ENCODE results near the gene SERINC2. TPM values are rescaled to one million over a fixed set of nuclear protein-coding genes. Genes with fewer than 3 reads are reported as not detected.

Gene SERINC2
- total and polyA plus RNA-seq, 10 of the 15 experiments (the other 5 are each of a cell fraction or from before 2014, with no cell fraction given) = 0.02 to 9.4 (median 0.50) TPM

GRCh38 chr1:31476891-31477846 lies 64.2 kb downstream of the SERINC2 start (continued):
- TF ChIP-seq SUZ12 (IDR thresholded peaks at IDR 0.05; ENCODE audit: unreplicated experiment) (no peak), POLR2AphosphoS5 (IDR thresholded peaks at IDR 0.05; ENCODE audit: low read length) (no peak), SKIL (IDR thresholded peaks at IDR 0.05; ENCODE audit: low read depth, poor library complexity, severe bottlenecking) (peak; percentile 81), HDAC6 (IDR thresholded peaks at IDR 0.05; ENCODE audit: unreplicated experiment) (no peak), USF2 (IDR thresholded peaks at IDR 0.05; ENCODE audit: borderline replicate concordance, low read depth, low read length) (no peak), CREM (IDR thresholded peaks at IDR 0.05; ENCODE audit: low read depth) (no peak), TCF3 (IDR thresholded peaks at IDR 0.05; ENCODE audit: borderline replicate concordance, insufficient read depth, low read depth, low read length) (no peak), EZH2 (IDR thresholded peaks at IDR 0.05; ENCODE audit: borderline replicate concordance, control insufficient read depth, low read depth, low read length) (no peak), CBX3 (IDR thresholded peaks at IDR 0.05; ENCODE audit: borderline replicate concordance, low read depth) (no peak), PAX5 (IDR thresholded peaks at IDR 0.05; ENCODE audit: borderline replicate concordance, low read depth, low read length) (0 out of 2 replicates have a peak, but pooled peaks have one; percentile 9), SMC3 (IDR thresholded peaks at IDR 0.05; ENCODE audit: borderline replicate concordance, low read length) (no peak), E2F4 (IDR thresholded peaks at IDR 0.05; ENCODE audit: low read depth, low read length) (no peak), IRF3 (IDR thresholded peaks at IDR 0.05) (no peak), HDAC2 (IDR thresholded peaks at IDR 0.05) (no peak), E2F8 (IDR thresholded peaks at IDR 0.05; ENCODE audit: low read depth, partially characterized antibody) (no peak), HCFC1 (IDR thresholded peaks at IDR 0.05; ENCODE audit: low read length) (no peak), MXI1 (IDR thresholded peaks at IDR 0.05; ENCODE audit: low read depth, low read length) (no peak), MTA3 (IDR thresholded peaks at IDR 0.05; ENCODE audit: borderline replicate concordance, low read length) (no peak), HSF1 (IDR thresholded peaks at IDR 0.05; ENCODE audit: low read depth, low read length) (no peak)
